Measurements from ENCODE around the gene CITED2.
"Not testable (repeated sequence)": the region's sequence is repeated elsewhere in the genome, so short reads cannot be mapped to it uniquely, and the experiment has no call there.

Gene CITED2

GRCh38 chr6:139370283-139370998 is 4.0 kb downstream of the CITED2 start:
- peak; percentile 46 for DNase-seq
- in situ Hi-C loops (cut with MboI; ENCODE audit: low pct_unique_long_range_greater_than_20kb, low sequenced_read_pairs), result loop anchor here (25.0 kb wide), 2 partner anchors 233 to 558 kb away; partner anchors contain the start of gene HECA

GRCh38 chr6:139369568-139370282 is 4.7 kb downstream of the CITED2 start:
- in situ Hi-C loops (cut with MboI; ENCODE audit: low pct_unique_long_range_greater_than_20kb, low sequenced_read_pairs), result loop anchor here (25.0 kb wide), 2 partner anchors 232 to 557 kb away; partner anchors contain the start of gene HECA
- DNase-seq, result peak; percentile 65

DNA sequence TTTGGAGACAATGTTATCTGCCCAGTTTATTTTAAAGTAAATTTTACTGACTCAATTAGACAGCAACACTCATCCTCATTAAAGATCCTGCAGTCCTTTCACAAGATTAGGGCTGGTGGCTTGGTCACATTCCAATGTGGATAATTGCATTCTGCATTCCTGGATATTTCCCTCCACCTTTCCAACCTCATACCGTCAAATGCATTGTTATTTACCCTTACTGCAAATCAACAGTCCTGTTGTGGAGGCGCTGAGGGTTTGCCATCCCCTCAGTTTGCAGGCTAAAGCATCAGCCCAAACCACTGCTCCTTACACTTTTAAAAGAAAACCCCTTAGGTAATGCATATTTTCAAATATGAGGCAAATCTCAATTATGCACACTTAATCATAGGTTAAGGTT is 5.4 kb downstream of the CITED2 start:
- in situ Hi-C loops (cut with MboI; ENCODE audit: low pct_unique_long_range_greater_than_20kb, low sequenced_read_pairs), result loop anchor here (25.0 kb wide), 2 partner anchors 232 to 557 kb away; partner anchors contain the start of gene HECA
- no peak for DNase-seq

GRCh38 chr6:139368661-139369060 is 5.8 kb downstream of the CITED2 start:
- no peak for DNase-seq
- in situ Hi-C loops (cut with MboI; ENCODE audit: low pct_unique_long_range_greater_than_20kb, low sequenced_read_pairs), result loop anchor here (25.0 kb wide), 2 partner anchors 231 to 556 kb away; partner anchors contain the start of gene HECA

GRCh38 chr6:139367810-139368351 is 6.6 kb downstream of the CITED2 start:
- DNase-seq, result peak; percentile 56
- in situ Hi-C loops (cut with MboI; ENCODE audit: low pct_unique_long_range_greater_than_20kb, low sequenced_read_pairs), result loop anchor here (25.0 kb wide), 2 partner anchors 231 to 556 kb away; partner anchors contain the start of gene HECA

- no peak for DNase-seq
- in situ Hi-C loops (cut with MboI; ENCODE audit: low pct_unique_long_range_greater_than_20kb, low sequenced_read_pairs), result loop anchor here (25.0 kb wide), 2 partner anchors 228 to 553 kb away; partner anchors contain the start of gene HECA
These were observed 9.5 kb downstream of the CITED2 start for GRCh38 chr6:139364982-139365379.

GRCh38 chr6:139364302-139364981 is 10.0 kb downstream of the CITED2 start:
- DNase-seq, result peak; percentile 72
- in situ Hi-C loops (cut with MboI; ENCODE audit: low pct_unique_long_range_greater_than_20kb, low sequenced_read_pairs), result loop anchor here (25.0 kb wide), 2 partner anchors 227 to 552 kb away; partner anchors contain the start of gene HECA

GRCh38 chr6:139363797-139364196 is 10.7 kb downstream of the CITED2 start:
- in situ Hi-C loops (cut with MboI; ENCODE audit: low pct_unique_long_range_greater_than_20kb, low sequenced_read_pairs), result loop anchor here (25.0 kb wide), 2 partner anchors 226 to 551 kb away; partner anchors contain the start of gene HECA
- not testable (repeated sequence) for DNase-seq

GRCh38 chr6:139363123-139363522 is 11.3 kb downstream of the CITED2 start:
- DNase-seq, result peak; percentile 50
- in situ Hi-C loops (cut with MboI; ENCODE audit: low pct_unique_long_range_greater_than_20kb, low sequenced_read_pairs), result loop anchor here (25.0 kb wide), 2 partner anchors 226 to 551 kb away; partner anchors contain the start of gene HECA

GRCh38 chr6:139361211-139361610 is 13.2 kb downstream of the CITED2 start:
- in situ Hi-C loops (cut with MboI; ENCODE audit: low pct_unique_long_range_greater_than_20kb, low sequenced_read_pairs), result loop anchor here (25.0 kb wide), 2 partner anchors 224 to 549 kb away; partner anchors contain the start of gene HECA

GRCh38 chr6:139356924-139357323 is 17.5 kb downstream of the CITED2 start:
- DNase-seq, result no peak
- in situ Hi-C loops (cut with MboI; ENCODE audit: low pct_unique_long_range_greater_than_20kb, low sequenced_read_pairs), result loop anchor here (25.0 kb wide), 2 partner anchors 220 to 545 kb away; partner anchors contain the start of gene HECA

More at GRCh38 chr6:139361211-139361610, 13.2 kb downstream of the CITED2 start:
- peak; percentile 95 for DNase-seq

DNA sequence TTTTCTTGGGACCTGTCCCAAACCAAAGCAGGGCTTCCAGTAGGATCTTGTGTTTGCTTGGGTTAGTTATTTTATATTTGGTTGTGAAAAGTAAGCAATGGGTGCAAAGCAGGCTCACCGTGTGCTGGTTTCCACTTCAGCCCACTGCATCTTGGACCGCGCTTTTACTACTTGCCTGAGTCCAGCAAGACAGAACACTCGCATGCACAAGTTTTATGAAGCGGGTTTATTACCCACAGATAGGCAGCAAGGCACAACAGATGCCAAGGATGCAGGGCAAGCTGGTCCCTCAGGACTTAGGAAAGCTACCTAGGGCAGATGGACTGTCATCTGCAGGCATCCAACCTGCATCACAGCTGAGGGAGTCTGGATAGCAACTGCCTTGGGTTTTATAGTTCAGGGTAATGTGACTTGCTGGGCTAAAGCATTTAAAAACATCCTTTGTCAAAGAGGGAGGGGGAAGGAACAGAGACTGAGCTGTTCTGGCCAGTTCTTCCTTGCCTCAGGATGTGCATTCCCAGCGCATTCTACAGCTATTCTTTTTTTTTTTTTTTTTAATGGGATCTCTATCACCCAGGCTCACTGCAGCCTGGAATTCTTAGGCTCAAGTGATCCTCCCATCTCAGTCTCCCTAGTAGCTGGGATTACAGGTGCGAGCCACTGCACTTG is 18.5 kb downstream of the CITED2 start:
- no peak for DNase-seq
- in situ Hi-C loops (cut with MboI; ENCODE audit: low pct_unique_long_range_greater_than_20kb, low sequenced_read_pairs), result loop anchor here (25.0 kb wide), 2 partner anchors 219 to 544 kb away; partner anchors contain the start of gene HECA

DNA sequence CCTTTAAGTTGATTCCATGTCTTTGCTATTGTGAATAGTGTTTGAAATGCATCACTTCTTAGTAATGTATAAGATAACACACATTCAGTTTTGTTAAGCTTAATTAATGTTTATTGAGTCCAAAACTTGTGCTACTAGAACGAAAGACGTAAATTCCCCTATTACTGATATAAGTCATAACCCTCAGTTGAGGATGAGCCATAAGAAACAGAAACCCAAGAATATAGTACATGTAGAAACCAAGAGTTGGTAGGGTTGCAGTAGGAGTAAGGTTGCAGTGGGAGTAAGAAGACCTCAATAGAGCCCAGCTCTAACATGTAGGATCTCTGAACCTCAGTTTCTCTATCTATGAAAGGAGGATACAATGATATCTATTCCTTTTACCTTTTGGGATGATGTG is 19.3 kb downstream of the CITED2 start:
- in situ Hi-C loops (cut with MboI; ENCODE audit: low pct_unique_long_range_greater_than_20kb, low sequenced_read_pairs), result loop anchor here (25.0 kb wide), 2 partner anchors 218 to 543 kb away; partner anchors contain the start of gene HECA
- no peak for DNase-seq

GRCh38 chr6:139354189-139354588 is 20.3 kb downstream of the CITED2 start:
- DNase-seq, result no peak
- in situ Hi-C loops (cut with MboI; ENCODE audit: low pct_unique_long_range_greater_than_20kb, low sequenced_read_pairs), result loop anchor here (25.0 kb wide), 2 partner anchors 217 to 542 kb away; partner anchors contain the start of gene HECA

- no peak for DNase-seq
- in situ Hi-C loops (cut with MboI; ENCODE audit: low pct_unique_long_range_greater_than_20kb, low sequenced_read_pairs), result loop anchor here (25.0 kb wide), 2 partner anchors 212 to 537 kb away; partner anchors contain the start of gene HECA
These were observed 24.9 kb downstream of the CITED2 start for GRCh38 chr6:139349464-139350020.

- in situ Hi-C loops (cut with MboI; ENCODE audit: low pct_unique_long_range_greater_than_20kb, low sequenced_read_pairs), result no loop called here
- no peak for DNase-seq
These were observed 28.1 kb downstream of the CITED2 start for GRCh38 chr6:139346392-139346791.

- DNase-seq, result no peak
- in situ Hi-C loops (cut with MboI; ENCODE audit: low pct_unique_long_range_greater_than_20kb, low sequenced_read_pairs), result no loop called here
These were observed 30.1 kb downstream of the CITED2 start for GRCh38 chr6:139344186-139344963.

All from KBM-7 (cell line).